ENCODE results near the gene IFT80.
"Not testable (repeated sequence)": the region's sequence is repeated elsewhere in the genome, so short reads cannot be mapped to it uniquely, and the experiment has no call there.

The IFT80 gene

GRCh38 chr3:160346511-160346910 lies 52.5 kb downstream of the IFT80 start:
- no peak for DNase-seq

- DNase-seq, result no peak
Measured at GRCh38 chr3:160343132-160343531, 55.9 kb downstream of the IFT80 start.

GRCh38 chr3:160340351-160340750 lies 58.7 kb downstream of the IFT80 start:
- no peak for DNase-seq

GRCh38 chr3:160331127-160331937 lies 67.7 kb downstream of the IFT80 start:
- DNase-seq, result no peak

- DNase-seq, result no peak
Measured at GRCh38 chr3:160330690-160331089, 68.3 kb downstream of the IFT80 start.

GRCh38 chr3:160330109-160330508 lies 68.9 kb downstream of the IFT80 start:
- DNase-seq, result no peak

GRCh38 chr3:160326286-160326685 lies 72.7 kb downstream of the IFT80 start:
- DNase-seq, result not testable (repeated sequence)

- not testable (repeated sequence) for DNase-seq
Measured at GRCh38 chr3:160321821-160322220, 77.2 kb downstream of the IFT80 start.

GRCh38 chr3:160319322-160319721 lies 79.7 kb downstream of the IFT80 start:
- no peak for DNase-seq

GRCh38 chr3:160314995-160315394 lies 84.0 kb downstream of the IFT80 start:
- no peak for DNase-seq

GRCh38 chr3:160312014-160312624 lies 86.9 kb downstream of the IFT80 start:
- no peak for DNase-seq

- no peak for DNase-seq
Measured at GRCh38 chr3:160302806-160303205, 96.2 kb downstream of the IFT80 start.

GRCh38 chr3:160296591-160296990 lies 102.4 kb downstream of the IFT80 start:
- DNase-seq, result no peak

- DNase-seq, result no peak
Measured at GRCh38 chr3:160291909-160292299, 107.1 kb downstream of the IFT80 start.

GRCh38 chr3:160291290-160291908 lies 107.6 kb downstream of the IFT80 start:
- no peak for DNase-seq

GRCh38 chr3:160287666-160288065 lies 111.4 kb downstream of the IFT80 start:
- DNase-seq, result no peak

GRCh38 chr3:160286231-160286630 lies 112.8 kb downstream of the IFT80 start:
- DNase-seq, result no peak

- DNase-seq, result no peak
Measured at GRCh38 chr3:160280836-160281235, 118.2 kb downstream of the IFT80 start.

- no peak for DNase-seq
Measured at GRCh38 chr3:160279657-160280056, 119.4 kb downstream of the IFT80 start.

GRCh38 chr3:160278210-160278609 lies 120.8 kb downstream of the IFT80 start:
- DNase-seq, result no peak

GRCh38 chr3:160265088-160265487 lies 133.9 kb downstream of the IFT80 start:
- DNase-seq, result no peak

GRCh38 chr3:160260587-160261270 lies 138.3 kb downstream of the IFT80 start:
- DNase-seq, result no peak

- DNase-seq, result no peak
Measured at GRCh38 chr3:160259589-160259988, 139.4 kb downstream of the IFT80 start.

Measured in right forelimb (tissue), 1 donor.